ENCODE measurements around the gene UBTF.

UBTF gene

GRCh38 chr17:44216173-44216572 lies 3.3 kb downstream of the UBTF start:
- DNase-seq (ENCODE audit: low read depth in 1 of 2, low spot score in 1 of 2), result no peak

- no peak for DNase-seq (ENCODE audit: low read depth in 1 of 2, low spot score in 1 of 2)
Measured at GRCh38 chr17:44214896-44215295, 4.6 kb downstream of the UBTF start.

- no peak for DNase-seq (ENCODE audit: low read depth in 1 of 2, low spot score in 1 of 2)
Measured at GRCh38 chr17:44214230-44214494, 5.3 kb downstream of the UBTF start.

- DNase-seq (ENCODE audit: low read depth in 1 of 2, low spot score in 1 of 2), result no peak
Measured at GRCh38 chr17:44213403-44214229, 5.9 kb downstream of the UBTF start.

GRCh38 chr17:44212507-44213402 lies 6.7 kb downstream of the UBTF start:
- DNase-seq (ENCODE audit: low read depth in 1 of 2, low spot score in 1 of 2), result no peak

GRCh38 chr17:44211281-44212265 lies 7.9 kb downstream of the UBTF start:
- DNase-seq (ENCODE audit: low read depth in 1 of 2, low spot score in 1 of 2), result no peak

GRCh38 chr17:44210342-44211192 lies 8.9 kb downstream of the UBTF start:
- DNase-seq (ENCODE audit: low read depth in 1 of 2, low spot score in 1 of 2), result peak; percentile 78 to 83

- peak in 1 of 2 donors; percentile 47 for DNase-seq (ENCODE audit: low read depth in 1 of 2, low spot score in 1 of 2)
Measured at GRCh38 chr17:44209786-44210341, 9.6 kb downstream of the UBTF start.

- no peak for DNase-seq (ENCODE audit: low read depth in 1 of 2, low spot score in 1 of 2)
Measured at GRCh38 chr17:44207743-44208142, 11.7 kb downstream of the UBTF start.

GRCh38 chr17:44207319-44207718 lies 12.2 kb downstream of the UBTF start:
- DNase-seq (ENCODE audit: low read depth in 1 of 2, low spot score in 1 of 2), result no peak

GRCh38 chr17:44206825-44207155 lies 12.7 kb downstream of the UBTF start:
- no peak for DNase-seq (ENCODE audit: low read depth in 1 of 2, low spot score in 1 of 2)

- no peak for DNase-seq (ENCODE audit: low read depth in 1 of 2, low spot score in 1 of 2)
Measured at GRCh38 chr17:44205962-44206824, 13.3 kb downstream of the UBTF start.

GRCh38 chr17:44204441-44204882 lies 15.0 kb downstream of the UBTF start:
- DNase-seq (ENCODE audit: low read depth in 1 of 2, low spot score in 1 of 2), result no peak

GRCh38 chr17:44203731-44204440 lies 15.6 kb downstream of the UBTF start:
- DNase-seq (ENCODE audit: low read depth in 1 of 2, low spot score in 1 of 2), result peak in 1 of 2 donors; percentile 47

- no peak for DNase-seq (ENCODE audit: low read depth in 1 of 2, low spot score in 1 of 2)
Measured at GRCh38 chr17:44202756-44203155, 16.7 kb downstream of the UBTF start.

- DNase-seq (ENCODE audit: low read depth in 1 of 2, low spot score in 1 of 2), result no peak
Measured at GRCh38 chr17:44200478-44201155, 18.9 kb downstream of the UBTF start.

GRCh38 chr17:44199553-44200477 lies 19.7 kb downstream of the UBTF start, which contains the start of gene ATXN7L3:
Gene ATXN7L3, minus strand, starts transcription at chr17:44199884. Its CDS starts 1,814 bp downstream, at chr17:44198070.
- peak; percentile 99 for DNase-seq (ENCODE audit: low read depth in 1 of 2, low spot score in 1 of 2)
